HCT116 (cell line): ENCODE measurements around the gene RNF150. TPM values are rescaled to one million over a fixed set of nuclear protein-coding genes. Genes with fewer than 3 reads are reported as not detected.

ENCODE experiments used
- ATAC-seq: fragments of 200-7000 bp; cut with Tn5 transposase; 2 replicates; pipeline ENCODE4 v1.9.1; 2020; ENCODE audit warnings: mild to moderate bottlenecking, moderate library complexity
- BruUV-seq: library from RNA; stranded (reverse); fragments of 400-500 nt; replicated peaks from 2 replicates; lab custom pipeline; 2021; lab: Mats Ljungman, UMichigan
- CTCF ChIA-PET: fragments of 300-600 bp; sonication (Branson Sonifier 250); formaldehyde crosslinking; loops from one replicate; lab custom pipeline; 2021; ENCODE audit warnings: antibody characterized with exemption; lab: Charles Lee
- POLR2A ChIA-PET: fragments of 300-600, 350-600 bp; sonication (Branson Sonifier 250); formaldehyde crosslinking; loops from one replicate; lab custom pipeline; 2021; ENCODE audit warnings: antibody characterized with exemption; lab: Charles Lee
- RAD21 ChIA-PET, 2 experiments: fragments of 300-600 bp; sonication (Branson Sonifier 250); formaldehyde crosslinking; loops; one replicate each; lab custom pipeline; 2023; ENCODE audit warnings: low total read pairs in 2 of 2; ENCODE audit not compliant: uncharacterized antibody in 2 of 2, unreplicated experiment in 2 of 2, low non-redundant PET in 1 of 2; lab: Charles Lee
- DNase-seq: peaks from one replicate; pipeline ENCODE4 v3.0.0-alpha.2; 2010; ENCODE audit warnings: low read depth, low spot score
- H2AFZ ChIP-seq: fragments of 200-600 bp; shearing (Covaris generic), sonication (generic); 2 replicates; pipeline ENCODE4 v1.6.1; 2017; ENCODE audit warnings: low read depth, mixed run types, mixed read lengths, antibody characterized with exemption, low read length; ENCODE audit not compliant: poor library complexity, severe bottlenecking
- H3K27ac ChIP-seq: 2 replicates; pipeline ENCODE4 v1.5.1; 2012; ENCODE audit warnings: low read depth, low read length
- H3K27me3 ChIP-seq: fragments of 200-600 bp; sonication (generic); 2 replicates; pipeline ENCODE4 v1.6.1; 2016; ENCODE audit warnings: mixed run types, low read length, mixed read lengths; ENCODE audit not compliant: insufficient read depth
- H3K36me3 ChIP-seq, 2 experiments: fragments of 200-500 bp in 1 of 2; fragments of 200-600 bp in 1 of 2; sonication (Bioruptor generic) in 1 of 2; sonication (generic) in 1 of 2; 2 replicates each; pipeline versions ENCODE4 v1.5.1 to v1.6.1; 2014 to 2016; ENCODE audit warnings: low read length in 2 of 2, inconsistent platforms in 1 of 2, mixed read lengths in 1 of 2, mixed run types in 1 of 2; ENCODE audit not compliant: insufficient read depth in 2 of 2, control insufficient read depth in 1 of 2
- H3K4me1 ChIP-seq, 2 experiments: fragments of 200-600 bp in 1 of 2; sonication (generic) in 1 of 2; 2 replicates each; pipeline versions ENCODE4 v1.5.1 to v1.6.1; 2012 to 2017; ENCODE audit warnings: low read length in 2 of 2, inconsistent platforms in 1 of 2, mild to moderate bottlenecking in 1 of 2, mixed read lengths in 1 of 2, mixed run types in 1 of 2, moderate library complexity in 1 of 2; ENCODE audit not compliant: insufficient read depth in 2 of 2, control insufficient read depth in 1 of 2
- H3K4me2 ChIP-seq: fragments of 200-600 bp; sonication (generic); 2 replicates; pipeline ENCODE4 v1.6.1; 2017; ENCODE audit warnings: mixed run types, low read length, mixed read lengths
- H3K4me3 ChIP-seq, 2 experiments: fragments of 200-600 bp in 1 of 2; sonication (generic) in 1 of 2; replicated peaks in 1 of 2; 2 replicates each; pipeline ENCODE4 v1.5.1; 2011 to 2016; ENCODE audit warnings: low read length in 2 of 2, control low read depth in 1 of 2, low read depth in 1 of 2, mild to moderate bottlenecking in 1 of 2, mixed read lengths in 1 of 2, mixed run types in 1 of 2
- H3K79me2 ChIP-seq: fragments of 200-600 bp; sonication (generic); 2 replicates; pipeline ENCODE4 v1.6.1; 2017; ENCODE audit warnings: mild to moderate bottlenecking, mixed run types, low read length, moderate library complexity, mixed read lengths; ENCODE audit not compliant: insufficient read depth
- H3K9ac ChIP-seq: fragments of 200-600 bp; sonication (generic); 2 replicates; pipeline ENCODE4 v1.6.1; 2016; ENCODE audit warnings: low read length, mixed read lengths
- H3K9me2 ChIP-seq: fragments of 200-600 bp; sonication (generic), shearing (Covaris generic); 2 replicates; pipeline ENCODE4 v1.6.1; 2017; ENCODE audit warnings: mixed run types, mild to moderate bottlenecking, moderate library complexity; ENCODE audit not compliant: insufficient read depth
- H3K9me3 ChIP-seq, 2 experiments: fragments of 200-500 bp in 1 of 2; fragments of 200-600 bp in 1 of 2; sonication (Bioruptor generic) in 1 of 2; sonication (generic) in 1 of 2; 2 replicates each; pipeline ENCODE4 v1.6.1; 2014 to 2017; ENCODE audit warnings: low read length in 2 of 2, mixed read lengths in 2 of 2, inconsistent platforms in 1 of 2, low read depth in 1 of 2, mild to moderate bottlenecking in 1 of 2, mixed run types in 1 of 2, moderate library complexity in 1 of 2; ENCODE audit not compliant: control insufficient read depth in 1 of 2, insufficient read depth in 1 of 2
- H4K20me1 ChIP-seq: fragments of 200-600 bp; sonication (generic), shearing (Covaris generic); 2 replicates; pipeline ENCODE4 v1.6.1; 2017; ENCODE audit warnings: mixed run types, mild to moderate bottlenecking, moderate library complexity; ENCODE audit not compliant: insufficient read depth
- CBX3 ChIP-seq: IDR thresholded peaks from 2 replicates; pipeline ENCODE4 v1.6.1; 2012; ENCODE audit warnings: low read depth
- CEBPB ChIP-seq: IDR thresholded peaks from 2 replicates; pipeline ENCODE4 v1.6.1; 2012; ENCODE audit warnings: low read depth
- EGR1 ChIP-seq: IDR thresholded peaks from 2 replicates; pipeline ENCODE4 v1.6.1; 2012; ENCODE audit warnings: low read depth
- EZH2phosphoT487 ChIP-seq: fragments of 200-600 bp; IDR thresholded peaks from 2 replicates; pipeline ENCODE4 v1.6.1; 2018; ENCODE audit warnings: antibody characterized with exemption, borderline replicate concordance
- JUND ChIP-seq: IDR thresholded peaks from 2 replicates; pipeline ENCODE4 v1.6.1; 2012
- MAX ChIP-seq: IDR thresholded peaks from 2 replicates; pipeline ENCODE4 v1.6.1; 2012
- RAD21 ChIP-seq: IDR thresholded peaks from 2 replicates; pipeline ENCODE4 v1.6.1; 2012; ENCODE audit warnings: low read depth, mild to moderate bottlenecking
- SIN3A ChIP-seq: IDR thresholded peaks from 2 replicates; pipeline ENCODE4 v1.6.1; 2012; ENCODE audit warnings: low read depth
- ZBTB33 ChIP-seq: IDR thresholded peaks from 2 replicates; pipeline ENCODE4 v1.6.1; 2011; ENCODE audit warnings: mild to moderate bottlenecking, low read length, moderate library complexity; ENCODE audit not compliant: insufficient replicate concordance; ENCODE audit errors: extremely low read depth
- intact Hi-C: fragments of 100-400 bp; cut with micrococcal nuclease; formaldehyde crosslinking; loops from 2 replicates; pipeline ENCODE4 v1.10.0; 2022
- total RNA-seq: library from RNA; stranded (reverse); gene quantifications from one replicate; pipeline ENCODE4 v1.2.1, GENCODE V29; 2021; ENCODE audit not compliant: unreplicated experiment
- TF ChIP-seq, protein P1 (sequence below), 3 experiments: fragments of 200-600 bp in 1 of 3; sonication (generic) in 1 of 3; IDR thresholded peaks in 2 of 3; conservative IDR thresholded peaks in 1 of 3; 2 replicates each; pipeline ENCODE4 v1.5.1; 2012 to 2017; ENCODE audit warnings: low read depth in 2 of 3, low read length in 2 of 3, antibody characterized with exemption in 1 of 3, borderline replicate concordance in 1 of 3, control low read depth in 1 of 3, mild to moderate bottlenecking in 1 of 3, mixed read lengths in 1 of 3, mixed run types in 1 of 3, moderate library complexity in 1 of 3; ENCODE audit not compliant: insufficient read depth in 1 of 3
- TF ChIP-seq, protein P2 (sequence below): IDR thresholded peaks from 2 replicates; pipeline ENCODE4 v1.6.1; 2012

Gene RNF150
- total RNA-seq, 1 experiment from 2014 or later = 0.07 TPM

DNA sequence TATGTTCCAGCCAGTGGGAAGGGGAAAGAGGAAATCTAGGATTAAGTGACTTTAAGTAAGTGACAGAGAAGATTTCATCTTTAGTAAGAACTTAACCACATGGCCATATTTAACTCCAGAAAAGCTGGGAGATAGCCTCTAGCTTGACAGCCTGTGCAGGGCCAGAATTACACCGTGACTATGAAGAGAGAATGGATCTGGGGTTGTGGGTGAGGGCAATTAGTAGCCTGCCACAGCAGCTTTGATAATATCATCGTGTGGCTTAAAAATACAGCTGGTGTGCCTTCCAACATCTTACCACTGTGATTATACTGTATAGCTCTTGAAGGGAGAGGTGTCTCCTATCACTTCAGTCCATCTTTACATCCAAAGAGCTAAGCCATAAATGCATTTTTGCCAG is 319.5 kb downstream of the RNF150 start:
- Histone ChIP-seq H3K4me2 (no peak overlapping the region), H3K27me3 (no peaks in the 10 kb centered on the region), H3K27ac (no peak overlapping the region), H3K4me3 (no peak overlapping the region), H3K36me3 (no peaks in the 10 kb centered on the region), H4K20me1 (no peaks in the 10 kb centered on the region), H3K9ac (no peak overlapping the region), H3K79me2 (no peaks in the 10 kb centered on the region), H3K4me1 (no peaks in the 10 kb centered on the region), H3K9me3 (no peaks in the 10 kb centered on the region), H3K9me2 (no peaks in the 10 kb centered on the region), H2AFZ (no peak overlapping the region)
- no TSS peak for BruUV-seq
- ATAC-seq = no peak
- POLR2A ChIA-PET = no interaction called here
- intact Hi-C loops = no loop called here
- no peak for DNase-seq
- TF ChIP-seq RAD21 (no peak), MAX (no peak), CEBPB (no peak), CBX3 (no peak), EZH2phosphoT487 (no peak), EGR1 (no peak), SIN3A (no peak), JUND (no peak), ZBTB33 (no peak)
- TF ChIP-seq, protein P1, sequence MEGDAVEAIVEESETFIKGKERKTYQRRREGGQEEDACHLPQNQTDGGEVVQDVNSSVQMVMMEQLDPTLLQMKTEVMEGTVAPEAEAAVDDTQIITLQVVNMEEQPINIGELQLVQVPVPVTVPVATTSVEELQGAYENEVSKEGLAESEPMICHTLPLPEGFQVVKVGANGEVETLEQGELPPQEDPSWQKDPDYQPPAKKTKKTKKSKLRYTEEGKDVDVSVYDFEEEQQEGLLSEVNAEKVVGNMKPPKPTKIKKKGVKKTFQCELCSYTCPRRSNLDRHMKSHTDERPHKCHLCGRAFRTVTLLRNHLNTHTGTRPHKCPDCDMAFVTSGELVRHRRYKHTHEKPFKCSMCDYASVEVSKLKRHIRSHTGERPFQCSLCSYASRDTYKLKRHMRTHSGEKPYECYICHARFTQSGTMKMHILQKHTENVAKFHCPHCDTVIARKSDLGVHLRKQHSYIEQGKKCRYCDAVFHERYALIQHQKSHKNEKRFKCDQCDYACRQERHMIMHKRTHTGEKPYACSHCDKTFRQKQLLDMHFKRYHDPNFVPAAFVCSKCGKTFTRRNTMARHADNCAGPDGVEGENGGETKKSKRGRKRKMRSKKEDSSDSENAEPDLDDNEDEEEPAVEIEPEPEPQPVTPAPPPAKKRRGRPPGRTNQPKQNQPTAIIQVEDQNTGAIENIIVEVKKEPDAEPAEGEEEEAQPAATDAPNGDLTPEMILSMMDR (IDR thresholded peaks at IDR 0.05 in 2 of 3, conservative IDR thresholded peaks at IDR 0.05 in 1 of 3; ENCODE audit: borderline replicate concordance in 1 of 3, insufficient read depth in 1 of 3, low read depth in 2 of 3, low read length in 2 of 3) = no peak
- TF ChIP-seq, protein P2, sequence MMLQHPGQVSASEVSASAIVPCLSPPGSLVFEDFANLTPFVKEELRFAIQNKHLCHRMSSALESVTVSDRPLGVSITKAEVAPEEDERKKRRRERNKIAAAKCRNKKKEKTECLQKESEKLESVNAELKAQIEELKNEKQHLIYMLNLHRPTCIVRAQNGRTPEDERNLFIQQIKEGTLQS = no peak
- CTCF ChIA-PET = no interaction called here
- RAD21 ChIA-PET = no interaction called here
